HCT116 (cell line): ENCODE measurements around the gene CSH2.

Source experiments
- CTCF ChIP-seq, 3 experiments: fragments of 200-600 bp in 1 of 3; sonication (generic) in 1 of 3; IDR thresholded peaks in 2 of 3; conservative IDR thresholded peaks in 1 of 3; 2 replicates each; pipeline ENCODE4 v1.5.1; 2012 to 2017; ENCODE audit warnings: low read depth in 2 of 3, low read length in 2 of 3, antibody characterized with exemption in 1 of 3, borderline replicate concordance in 1 of 3, control low read depth in 1 of 3, mild to moderate bottlenecking in 1 of 3, mixed read lengths in 1 of 3, mixed run types in 1 of 3, moderate library complexity in 1 of 3; ENCODE audit not compliant: insufficient read depth in 1 of 3
- EZH2phosphoT487 ChIP-seq: fragments of 200-600 bp; IDR thresholded peaks from 2 replicates; pipeline ENCODE4 v1.6.1; 2018; ENCODE audit warnings: antibody characterized with exemption, borderline replicate concordance
- POLR2A ChIP-seq: IDR thresholded peaks from 2 replicates; pipeline ENCODE4 v1.7.0; 2011; ENCODE audit warnings: borderline replicate concordance; ENCODE audit not compliant: insufficient read depth, insufficient read length; ENCODE audit errors: extremely low read depth
- POLR2AphosphoS5 ChIP-seq: IDR thresholded peaks from 2 replicates; pipeline ENCODE4 v1.6.1; 2011; ENCODE audit warnings: mild to moderate bottlenecking, low read depth, low read length, moderate library complexity
- RAD21 ChIP-seq: IDR thresholded peaks from 2 replicates; pipeline ENCODE4 v1.6.1; 2012; ENCODE audit warnings: low read depth, mild to moderate bottlenecking
- SIN3A ChIP-seq: IDR thresholded peaks from 2 replicates; pipeline ENCODE4 v1.6.1; 2012; ENCODE audit warnings: low read depth
- SP1 ChIP-seq: IDR thresholded peaks from 2 replicates; pipeline ENCODE4 v1.6.1; 2012; ENCODE audit warnings: low read depth
- SRF ChIP-seq: IDR thresholded peaks from 2 replicates; pipeline ENCODE4 v1.6.1; 2012; ENCODE audit warnings: low read depth
- YY1 ChIP-seq: IDR thresholded peaks from 2 replicates; pipeline ENCODE4 v1.6.1; 2011; ENCODE audit warnings: low read length, low read depth, moderate library complexity, mild to moderate bottlenecking; ENCODE audit not compliant: insufficient replicate concordance; ENCODE audit errors: extremely low read depth
- ZNF274 ChIP-seq: fragments of 200-500 bp; sonication (Bioruptor generic); IDR thresholded peaks from 2 replicates; pipeline ENCODE4 v1.6.1; 2014; ENCODE audit warnings: mild to moderate bottlenecking, low read depth, low read length, inconsistent platforms
- TF ChIP-seq, protein P1 (sequence below): IDR thresholded peaks from 2 replicates; pipeline ENCODE4 v1.6.1; 2012; ENCODE audit warnings: low read depth
- TF ChIP-seq, protein P2 (sequence below): IDR thresholded peaks from 2 replicates; pipeline ENCODE4 v1.6.1; 2012

GRCh38 chr17:63850401-63850800 lies 23.1 kb downstream of the CSH2 start:
- TF ChIP-seq POLR2A (no peak), CTCF (IDR thresholded peaks at IDR 0.05 in 2 of 3, conservative IDR thresholded peaks at IDR 0.05 in 1 of 3; ENCODE audit: borderline replicate concordance in 1 of 3, insufficient read depth in 1 of 3, low read depth in 2 of 3, low read length in 2 of 3) (no peak), SP1 (no peak), YY1 (no peak), SRF (no peak), POLR2AphosphoS5 (no peak), RAD21 (no peak), EZH2phosphoT487 (no peak), ZNF274 (no peak), SIN3A (no peak)
- TF ChIP-seq, protein P1, sequence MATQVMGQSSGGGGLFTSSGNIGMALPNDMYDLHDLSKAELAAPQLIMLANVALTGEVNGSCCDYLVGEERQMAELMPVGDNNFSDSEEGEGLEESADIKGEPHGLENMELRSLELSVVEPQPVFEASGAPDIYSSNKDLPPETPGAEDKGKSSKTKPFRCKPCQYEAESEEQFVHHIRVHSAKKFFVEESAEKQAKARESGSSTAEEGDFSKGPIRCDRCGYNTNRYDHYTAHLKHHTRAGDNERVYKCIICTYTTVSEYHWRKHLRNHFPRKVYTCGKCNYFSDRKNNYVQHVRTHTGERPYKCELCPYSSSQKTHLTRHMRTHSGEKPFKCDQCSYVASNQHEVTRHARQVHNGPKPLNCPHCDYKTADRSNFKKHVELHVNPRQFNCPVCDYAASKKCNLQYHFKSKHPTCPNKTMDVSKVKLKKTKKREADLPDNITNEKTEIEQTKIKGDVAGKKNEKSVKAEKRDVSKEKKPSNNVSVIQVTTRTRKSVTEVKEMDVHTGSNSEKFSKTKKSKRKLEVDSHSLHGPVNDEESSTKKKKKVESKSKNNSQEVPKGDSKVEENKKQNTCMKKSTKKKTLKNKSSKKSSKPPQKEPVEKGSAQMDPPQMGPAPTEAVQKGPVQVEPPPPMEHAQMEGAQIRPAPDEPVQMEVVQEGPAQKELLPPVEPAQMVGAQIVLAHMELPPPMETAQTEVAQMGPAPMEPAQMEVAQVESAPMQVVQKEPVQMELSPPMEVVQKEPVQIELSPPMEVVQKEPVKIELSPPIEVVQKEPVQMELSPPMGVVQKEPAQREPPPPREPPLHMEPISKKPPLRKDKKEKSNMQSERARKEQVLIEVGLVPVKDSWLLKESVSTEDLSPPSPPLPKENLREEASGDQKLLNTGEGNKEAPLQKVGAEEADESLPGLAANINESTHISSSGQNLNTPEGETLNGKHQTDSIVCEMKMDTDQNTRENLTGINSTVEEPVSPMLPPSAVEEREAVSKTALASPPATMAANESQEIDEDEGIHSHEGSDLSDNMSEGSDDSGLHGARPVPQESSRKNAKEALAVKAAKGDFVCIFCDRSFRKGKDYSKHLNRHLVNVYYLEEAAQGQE = no peak
- TF ChIP-seq, protein P2, sequence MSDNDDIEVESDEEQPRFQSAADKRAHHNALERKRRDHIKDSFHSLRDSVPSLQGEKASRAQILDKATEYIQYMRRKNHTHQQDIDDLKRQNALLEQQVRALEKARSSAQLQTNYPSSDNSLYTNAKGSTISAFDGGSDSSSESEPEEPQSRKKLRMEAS = no peak
